Testis (tissue), 3 donors: ENCODE results near the gene BCR. TPM values are rescaled to one million over a fixed set of nuclear protein-coding genes. Genes with fewer than 3 reads are reported as not detected.
"Not testable (repeated sequence)": the region's sequence is repeated elsewhere in the genome, so short reads cannot be mapped to it uniquely, and the experiment has no call there.

Experiments used
- DNase-seq: peaks from one replicate; pipeline ENCODE4 v3.0.0-alpha.2; 2019
- H3K27ac ChIP-seq, 2 donors: fragments of 200-600 bp; sonication (generic); one replicate each; pipeline ENCODE4 v1.5.1; 2019
- H3K27me3 ChIP-seq: fragments of 200-600 bp; sonication (generic); one replicate; pipeline ENCODE4 v1.5.1; 2019
- H3K36me3 ChIP-seq: fragments of 200-600 bp; sonication (generic); one replicate; pipeline ENCODE4 v1.5.1; 2017; ENCODE audit warnings: low read depth; ENCODE audit errors: missing control alignments
- H3K4me1 ChIP-seq: fragments of 200-600 bp; sonication (generic); one replicate; pipeline ENCODE4 v1.5.1; 2019
- H3K4me3 ChIP-seq, 2 donors: fragments of 200-600 bp; sonication (generic); one replicate each; pipeline ENCODE4 v1.5.1; 2017 to 2019
- H3K9me3 ChIP-seq: fragments of 200-600 bp; sonication (generic); one replicate; pipeline ENCODE4 v1.5.1; 2017
- POLR2A ChIP-seq: fragments of 450-650 bp; IDR thresholded peaks from one replicate; pipeline ENCODE4 v1.6.1; 2017; ENCODE audit warnings: antibody characterized with exemption, mild to moderate bottlenecking, moderate library complexity
- WGBS, 2 donors: methylation state at CpG; one replicate each; pipeline ENCODE4 v1.1.5; 2018; 5-methylcytosine and 5-hydroxymethylcytosine counted together
- intact Hi-C: fragments of 100-400 bp; cut with DNase I; formaldehyde crosslinking; loops from one replicate; pipeline ENCODE4 v1.15.1; 2023; ENCODE audit warnings: low total_unique reads
- polyA plus RNA-seq: library from polyadenylated mRNA; stranded (reverse); fragments of 350-450 nt; fragmentation: Illumina TruSeq; extraction: RNeasy Lipid Tissue Mini Kit (QIAGEN cat#74804); gene quantifications from one replicate; pipeline ENCODE4 v1.2.3, GENCODE V29; 2014; ENCODE audit warnings: low read depth, low replicate concordance; ENCODE audit not compliant: insufficient read depth
- total RNA-seq, 2 donors: library from RNA; depleted of rRNA; stranded (reverse); fragments of >200 nt; gene quantifications; one replicate each; pipeline ENCODE4 v1.2.3, GENCODE V29; 2016
- TF ChIP-seq, protein P1 (sequence below), 3 experiments: fragments of 450-650 bp in 2 of 3; fragments of 200-600 bp in 1 of 3; sonication (generic) in 1 of 3; IDR thresholded peaks; one replicate each; pipeline ENCODE4 v1.5.1; 2016 to 2019; ENCODE audit warnings: antibody characterized with exemption in 3 of 3, mild to moderate bottlenecking in 2 of 3, moderate library complexity in 1 of 3

BCR gene
- total and polyA plus RNA-seq, 3 donors from 2014 or later = 52.5 to 108 (median 105) TPM

DNA sequence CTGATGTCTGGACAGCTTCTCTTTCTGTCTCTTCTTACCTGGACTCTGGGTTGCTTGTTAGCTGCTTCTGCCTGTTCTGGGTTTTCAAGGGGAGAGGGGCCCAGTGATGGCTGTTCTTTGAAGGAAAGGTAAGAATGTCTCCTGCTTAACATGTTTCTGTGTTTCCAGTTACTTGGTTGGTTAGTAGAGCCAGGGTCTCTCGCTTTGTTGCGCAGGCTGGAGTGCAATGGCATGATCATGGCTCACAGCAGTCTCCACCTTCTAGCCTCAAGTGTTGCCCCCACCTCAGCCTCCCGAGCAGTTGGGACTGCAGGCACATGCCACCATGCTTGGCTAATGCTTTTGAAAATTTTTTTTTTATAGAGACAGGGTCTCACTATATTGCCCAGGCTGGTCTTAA, 126.6 kb downstream of the BCR start:
- Histone ChIP-seq H3K9me3 (no peaks in the 10 kb centered on the region), H3K27ac (peak overlapping the region; percentile 95), H3K4me1 (peaks cover 23% of the 10 kb centered on the region), H3K27me3 (no peaks in the 10 kb centered on the region), H3K36me3 (no peaks in the 10 kb centered on the region), H3K4me3 (no peak overlapping the region)
- no peak for TF ChIP-seq POLR2A
- TF ChIP-seq, protein P1, sequence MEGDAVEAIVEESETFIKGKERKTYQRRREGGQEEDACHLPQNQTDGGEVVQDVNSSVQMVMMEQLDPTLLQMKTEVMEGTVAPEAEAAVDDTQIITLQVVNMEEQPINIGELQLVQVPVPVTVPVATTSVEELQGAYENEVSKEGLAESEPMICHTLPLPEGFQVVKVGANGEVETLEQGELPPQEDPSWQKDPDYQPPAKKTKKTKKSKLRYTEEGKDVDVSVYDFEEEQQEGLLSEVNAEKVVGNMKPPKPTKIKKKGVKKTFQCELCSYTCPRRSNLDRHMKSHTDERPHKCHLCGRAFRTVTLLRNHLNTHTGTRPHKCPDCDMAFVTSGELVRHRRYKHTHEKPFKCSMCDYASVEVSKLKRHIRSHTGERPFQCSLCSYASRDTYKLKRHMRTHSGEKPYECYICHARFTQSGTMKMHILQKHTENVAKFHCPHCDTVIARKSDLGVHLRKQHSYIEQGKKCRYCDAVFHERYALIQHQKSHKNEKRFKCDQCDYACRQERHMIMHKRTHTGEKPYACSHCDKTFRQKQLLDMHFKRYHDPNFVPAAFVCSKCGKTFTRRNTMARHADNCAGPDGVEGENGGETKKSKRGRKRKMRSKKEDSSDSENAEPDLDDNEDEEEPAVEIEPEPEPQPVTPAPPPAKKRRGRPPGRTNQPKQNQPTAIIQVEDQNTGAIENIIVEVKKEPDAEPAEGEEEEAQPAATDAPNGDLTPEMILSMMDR (IDR thresholded peaks at IDR 0.05) = no peak
- DNase-seq = no peak
- intact Hi-C loops = no loop called here
- WGBS, 2 donors = 96 to 100% methylated on average over 2 to 3 of the region's 3 CpGs

DNA sequence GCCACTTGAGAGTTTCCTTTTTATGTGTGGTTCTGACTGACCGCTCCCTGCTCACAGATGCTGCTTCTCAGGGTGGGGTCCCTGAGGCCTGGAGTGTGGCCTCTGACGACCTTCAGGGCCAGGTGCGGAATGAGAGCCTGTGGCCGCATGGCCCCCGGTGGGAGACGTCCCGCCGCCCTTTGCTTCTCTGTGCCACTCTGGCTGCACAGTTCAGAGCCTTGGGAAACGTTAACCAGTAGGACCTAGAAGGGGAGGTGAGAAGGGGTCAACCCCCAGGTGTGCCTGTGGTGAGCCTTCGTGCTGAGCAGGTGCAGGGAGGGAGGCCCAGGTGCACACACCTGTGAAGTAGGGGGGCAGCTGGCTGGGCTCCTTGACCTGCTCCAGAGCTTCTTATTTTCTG, 127.2 kb downstream of the BCR start:
- 72 to 100% methylated on average over 1 to 7 of the region's 10 CpGs for WGBS, 2 donors
- intact Hi-C loops, H3K27ac ChIP-seq, H3K36me3 ChIP-seq, H3K9me3 ChIP-seq, DNase-seq, H3K27me3 ChIP-seq, H3K4me3 ChIP-seq: not testable (repeated sequence)
- peaks cover 23% of the 10 kb centered on the region for H3K4me1 ChIP-seq

DNA sequence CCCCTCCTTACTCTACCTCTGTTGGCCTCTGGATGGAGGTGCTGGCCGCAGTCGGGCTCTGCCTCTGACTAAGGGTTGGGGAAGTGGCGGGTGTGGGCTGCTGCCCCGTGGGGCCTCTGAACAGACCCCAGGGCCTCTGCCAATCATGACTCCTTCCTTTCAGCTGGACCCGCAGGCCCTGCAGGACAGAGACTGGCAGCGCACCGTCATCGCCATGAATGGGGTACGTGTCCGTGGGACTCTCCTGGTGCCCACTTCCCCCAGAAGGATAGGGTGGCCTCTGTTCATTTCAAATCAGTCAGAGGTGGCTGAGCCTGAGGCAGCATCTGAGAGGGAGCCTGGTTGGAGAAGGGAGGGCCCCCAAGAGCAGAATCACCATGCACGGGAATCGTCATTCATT, 129.0 kb downstream of the BCR start:
- H3K4me1 ChIP-seq = peaks cover 23% of the 10 kb centered on the region
- H3K36me3 ChIP-seq, H3K27ac ChIP-seq, H3K4me3 ChIP-seq, H3K9me3 ChIP-seq, intact Hi-C loops, H3K27me3 ChIP-seq, DNase-seq: not testable (repeated sequence)
- WGBS, 2 donors = 93% methylated on average over 3 of the region's 12 CpGs; no CpG with 5 or more reads in 1 of the 2 donors

DNA sequence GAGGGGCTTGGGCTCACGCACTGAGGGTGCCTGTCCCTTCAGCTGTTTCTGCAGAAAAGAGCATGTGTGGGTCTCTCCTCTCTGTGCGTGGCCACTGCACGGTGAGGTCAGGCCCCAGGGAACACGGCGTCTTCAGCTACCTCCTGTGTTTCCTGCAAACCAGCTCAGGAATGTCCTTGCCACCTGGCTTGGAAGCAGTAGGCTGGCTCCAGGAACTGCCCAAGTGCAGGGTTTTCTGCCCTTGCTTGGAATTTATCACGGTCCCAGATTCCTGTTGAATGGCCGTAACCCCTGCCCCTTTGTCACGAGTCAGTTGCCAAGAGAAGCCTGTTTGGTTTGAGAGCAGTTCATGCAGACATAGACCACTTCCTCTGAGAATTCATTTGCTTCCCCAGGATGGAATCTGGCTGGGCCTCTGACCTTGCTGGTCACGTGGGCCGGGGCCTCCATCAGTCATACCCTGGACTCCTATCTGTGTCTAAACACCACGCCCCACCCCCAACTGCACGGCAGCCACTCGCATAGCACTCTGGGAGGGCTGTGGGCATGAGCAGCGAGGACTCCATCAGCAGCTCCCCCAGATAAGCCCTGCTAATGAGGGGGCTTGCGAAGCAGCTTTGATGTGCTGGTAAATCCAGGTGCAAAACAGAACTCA, 130.3 kb downstream of the BCR start:
- intact Hi-C loops, H3K36me3 ChIP-seq: not testable (repeated sequence)
- DNase-seq = peak; percentile 52

DNA sequence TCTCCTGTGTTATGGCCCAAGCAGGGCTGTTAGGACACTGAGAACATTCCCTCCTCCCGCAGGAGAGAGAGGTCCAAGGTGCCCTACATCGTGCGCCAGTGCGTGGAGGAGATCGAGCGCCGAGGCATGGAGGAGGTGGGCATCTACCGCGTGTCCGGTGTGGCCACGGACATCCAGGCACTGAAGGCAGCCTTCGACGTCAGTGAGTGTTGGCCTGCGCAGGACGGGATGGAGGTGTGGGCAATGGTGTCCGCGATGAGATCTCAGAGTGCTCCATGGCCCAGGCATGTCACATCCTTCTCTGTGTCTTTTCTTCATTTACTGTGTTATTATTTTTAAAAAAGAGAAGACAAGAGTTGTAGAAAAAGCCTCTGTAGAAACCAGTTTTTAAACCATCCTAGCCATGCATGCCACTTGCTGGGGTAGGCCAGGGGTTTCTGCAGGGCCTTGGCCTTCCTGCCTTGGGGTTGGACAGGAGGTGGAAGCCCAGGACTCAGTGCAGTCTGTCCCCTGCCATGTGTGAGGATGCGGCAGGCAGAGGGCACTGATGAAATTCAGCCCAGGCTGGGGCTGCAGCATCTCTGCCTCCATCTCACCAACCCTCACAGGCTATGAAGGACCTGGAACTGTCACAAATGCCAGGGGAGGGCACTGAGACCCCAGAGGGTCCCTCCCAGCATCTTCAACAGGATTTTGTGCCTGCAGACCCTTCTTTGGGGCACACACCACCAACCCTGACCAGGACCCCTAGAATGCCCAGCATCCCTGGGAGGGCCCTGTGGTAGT, 131.5 kb downstream of the BCR start:
- H3K36me3 ChIP-seq, H3K27me3 ChIP-seq, H3K27ac ChIP-seq, H3K4me3 ChIP-seq, intact Hi-C loops, H3K4me1 ChIP-seq, H3K9me3 ChIP-seq, DNase-seq: not testable (repeated sequence)
- 86 to 92% methylated on average over 11 to 18 of the region's 18 CpGs for WGBS, 2 donors

More for the DNA sequence above, 130.3 kb downstream of the BCR start:
- not testable (repeated sequence) for H3K27me3 ChIP-seq, H3K27ac ChIP-seq, H3K4me3 ChIP-seq, H3K9me3 ChIP-seq
- WGBS, 2 donors = 16 to 52% methylated on average over 3 of the region's 15 CpGs
- H3K4me1 ChIP-seq = peaks cover 13% of the 10 kb centered on the region

DNA sequence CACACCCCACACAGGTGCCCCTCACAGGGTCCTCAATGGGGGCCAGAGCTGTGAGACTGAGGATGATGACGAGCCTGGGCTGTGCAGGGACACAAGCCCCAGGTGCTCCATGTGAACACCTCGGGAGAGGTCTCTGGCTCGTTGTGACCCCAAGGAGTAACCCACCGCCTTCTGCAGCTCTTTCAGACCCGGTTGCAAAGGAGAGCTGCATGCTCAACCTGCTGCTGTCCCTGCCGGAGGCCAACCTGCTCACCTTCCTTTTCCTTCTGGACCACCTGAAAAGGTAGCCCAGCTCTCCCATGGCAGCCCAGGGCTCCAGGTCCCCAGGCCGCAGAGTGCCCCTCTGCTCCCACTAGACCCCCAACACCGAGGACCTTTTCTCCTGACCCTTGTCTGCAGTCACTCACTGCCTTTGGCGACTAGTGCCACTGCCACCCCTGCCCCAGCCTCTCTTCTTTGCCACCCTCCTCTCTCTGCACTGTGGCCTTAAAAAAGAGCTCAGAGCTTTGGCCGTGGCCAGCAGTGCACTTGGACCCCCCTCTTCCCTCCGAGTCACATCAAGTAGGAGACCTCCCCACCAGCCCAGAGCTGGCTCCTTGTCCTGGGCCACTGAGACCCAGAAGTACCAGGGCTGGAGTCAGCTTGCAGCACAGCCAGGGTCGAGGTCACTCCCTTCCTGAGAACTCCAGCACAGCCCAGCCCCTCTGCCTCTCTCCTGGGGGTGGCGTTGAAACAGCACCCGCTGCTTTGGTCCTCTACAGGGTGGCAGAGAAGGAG, 133.7 kb downstream of the BCR start:
- no peak for DNase-seq
- no peak overlapping the region for H3K4me3 ChIP-seq
- no peaks in the 10 kb centered on the region for H3K36me3 ChIP-seq
- intact Hi-C loops = no loop called here
- no peaks in the 10 kb centered on the region for H3K9me3 ChIP-seq
- no peaks in the 10 kb centered on the region for H3K4me1 ChIP-seq
- 86 to 87% methylated on average over 11 to 14 of the region's 14 CpGs for WGBS, 2 donors
- H3K27ac ChIP-seq = no peak overlapping the region
- no peaks in the 10 kb centered on the region for H3K27me3 ChIP-seq
- no peak for TF ChIP-seq POLR2A
- TF ChIP-seq, protein P1 (IDR thresholded peaks at IDR 0.05) = no peak
